SK-N-SH treated with all-trans-retinoic acid at 6 μM for 48 hours (cell line): Measurements from ENCODE around the gene GRIN1.

ENCODE experiments used
- ARNTL ChIP-seq: fragments of 450-650 bp; formaldehyde crosslinking; IDR thresholded peaks from 2 replicates; pipeline ENCODE4 v1.5.0; 2020; ENCODE audit warnings: low read depth, mild to moderate bottlenecking, moderate library complexity, borderline replicate concordance
- BACH2 ChIP-seq: fragments of 250-450 bp; sonication (Bioruptor Pico); IDR thresholded peaks from 2 replicates; pipeline ENCODE4 v1.9.0; 2021; ENCODE audit warnings: mild to moderate bottlenecking, borderline replicate concordance
- ZFP3 ChIP-seq: fragments of 250-450 bp; sonication (Bioruptor Pico); IDR thresholded peaks from 2 replicates; pipeline ENCODE4 v1.5.0; 2020; ENCODE audit warnings: mild to moderate bottlenecking, moderate library complexity

DNA sequence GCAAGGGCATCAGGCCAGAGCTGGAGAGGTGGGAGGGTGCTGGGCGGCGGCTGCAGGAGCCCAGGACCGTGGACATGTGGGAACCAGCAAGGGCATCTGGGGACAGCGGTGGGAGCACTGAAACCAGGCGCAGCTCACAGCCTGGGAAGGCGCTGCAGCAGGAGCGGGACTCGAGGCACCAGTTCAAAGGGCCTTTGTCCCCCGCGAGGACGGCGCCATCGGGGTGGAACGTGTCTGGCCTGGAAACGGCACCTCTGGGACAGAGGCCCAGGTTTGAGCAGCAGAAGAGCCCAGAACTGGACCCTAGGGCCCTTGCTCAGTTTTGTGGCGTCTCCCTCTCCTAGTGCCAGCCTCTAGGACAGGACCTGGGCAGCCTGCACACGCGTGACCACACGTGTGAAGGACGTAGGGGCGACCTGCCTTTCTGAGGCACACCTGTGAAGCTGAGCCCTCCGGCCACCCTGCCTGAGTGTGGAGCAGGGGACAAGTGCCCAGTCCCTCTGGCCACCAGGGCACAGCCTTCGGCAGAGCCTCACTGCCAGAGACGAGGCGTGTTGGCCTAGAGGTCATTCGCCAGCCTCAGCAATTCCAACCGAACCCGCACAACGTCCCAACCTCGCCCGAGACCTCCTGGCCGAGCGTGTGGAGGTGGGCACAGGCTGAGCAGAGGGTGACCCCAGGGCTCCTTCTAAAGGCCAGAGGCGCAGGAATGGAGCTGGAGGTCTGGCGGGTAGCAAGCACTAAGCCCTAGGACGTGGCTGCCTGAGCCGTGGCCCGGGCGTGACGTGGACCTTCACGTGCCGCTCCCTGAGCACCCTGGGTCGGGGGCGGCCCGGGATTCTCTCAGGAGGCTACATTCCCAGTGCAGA is 35.1 kb downstream of the GRIN1 start:
- TF ChIP-seq BACH2 (CRISPR knock-in tag) (no peak), ZFP3 (CRISPR knock-in tag) (no peak), ARNTL (CRISPR knock-in tag) (no peak)
